H1 (cell line): Measurements from ENCODE around the gene RAB3IL1. TPM values are rescaled to one million over a fixed set of nuclear protein-coding genes. Genes with fewer than 3 reads are reported as not detected.

ENCODE experiments used
- CTCF ChIA-PET: fragments of 300-600 bp; sonication (Branson Sonifier 250); formaldehyde crosslinking; loops from one replicate; lab custom pipeline; 2021; ENCODE audit not compliant: partially characterized antibody; lab: Charles Lee
- POLR2A ChIA-PET: fragments of 300-600 bp; sonication (Branson Sonifier 250); formaldehyde crosslinking; loops from one replicate; lab custom pipeline; 2021; ENCODE audit warnings: inconsistent platforms; ENCODE audit not compliant: partially characterized antibody; lab: Charles Lee
- DNase-seq, 2 experiments: peaks; one replicate each; pipeline versions ENCODE4 v3.0.0 to v3.0.0-alpha.2; 2010 to 2022; ENCODE audit warnings: low spot score in 2 of 2, low read depth in 1 of 2, mixed read lengths in 1 of 2
- FAIRE-seq: peaks from 2 replicates; lab custom pipeline; 2011; peaks lifted over from hg19 to GRCh38; lab: Jason Lieb, UNC
- H2AFZ ChIP-seq: 2 replicates; pipeline ENCODE4 v1.8.1; 2012; ENCODE audit warnings: low read length, inconsistent platforms
- H2AK5ac ChIP-seq: 2 replicates; pipeline ENCODE4 v1.6.1; 2013; ENCODE audit warnings: low read depth, low read length
- H2BK120ac ChIP-seq: replicated peaks from 2 replicates; pipeline ENCODE3; 2013; ENCODE audit warnings: low read depth, low read length, inconsistent platforms
- H2BK12ac ChIP-seq: 2 replicates; pipeline ENCODE4 v1.6.1; 2013; ENCODE audit warnings: low read depth, low read length
- H2BK15ac ChIP-seq: 2 replicates; pipeline ENCODE4 v1.6.1; 2013; ENCODE audit warnings: low read length
- H2BK20ac ChIP-seq: 2 replicates; pipeline ENCODE4 v1.6.1; 2013; ENCODE audit warnings: low read length
- H2BK5ac ChIP-seq: 2 replicates; pipeline ENCODE4 v1.6.1; 2013; ENCODE audit warnings: low read depth, low read length
- H3K14ac ChIP-seq: 2 replicates; pipeline ENCODE4 v1.6.1; 2013; ENCODE audit warnings: inconsistent platforms; ENCODE audit not compliant: insufficient read length
- H3K18ac ChIP-seq: 2 replicates; pipeline ENCODE4 v1.6.1; 2013; ENCODE audit warnings: low read length; ENCODE audit errors: extremely low read depth
- H3K23ac ChIP-seq: 2 replicates; pipeline ENCODE4 v1.6.1; 2013; ENCODE audit warnings: inconsistent platforms; ENCODE audit not compliant: insufficient read length
- H3K23me2 ChIP-seq: 2 replicates; pipeline ENCODE4 v1.6.1; 2013; ENCODE audit warnings: low read depth, low read length
- H3K27ac ChIP-seq: 2 replicates; pipeline ENCODE4 v1.6.1; 2011; ENCODE audit warnings: low read depth, low read length, inconsistent platforms
- H3K27me3 ChIP-seq, 4 experiments: replicated peaks in 1 of 4; 1 replicate in 1 of 4; 2 replicates in 3 of 4; pipeline versions ENCODE4 v1.6.1 to v1.8.1; 2011 to 2013; ENCODE audit warnings: low read length in 3 of 4, mild to moderate bottlenecking in 3 of 4, inconsistent platforms in 2 of 4, mixed read lengths in 2 of 4, moderate library complexity in 1 of 4; ENCODE audit not compliant: control insufficient read depth in 3 of 4, insufficient read depth in 3 of 4; ENCODE audit errors: extremely low read depth in 1 of 4
- H3K36me3 ChIP-seq, 4 experiments: 2 replicates each; pipeline versions ENCODE4 v1.6.1 to v1.8.1; 2011 to 2013; ENCODE audit warnings: mild to moderate bottlenecking in 4 of 4, low read length in 3 of 4, moderate library complexity in 2 of 4, control low read depth in 1 of 4, inconsistent platforms in 1 of 4; ENCODE audit not compliant: insufficient read depth in 4 of 4, control insufficient read depth in 2 of 4
- H3K4ac ChIP-seq: replicated peaks from 2 replicates; pipeline ENCODE3; 2013; ENCODE audit warnings: low read length, low read depth, mixed read lengths, inconsistent platforms; ENCODE audit not compliant: insufficient read length
- H3K4me1 ChIP-seq, 4 experiments: replicated peaks in 1 of 4; 1 replicate in 1 of 4; 2 replicates in 3 of 4; pipeline versions ENCODE4 v1.6.1 to v1.8.1; 2011 to 2013; ENCODE audit warnings: low read length in 3 of 4, inconsistent platforms in 2 of 4, mixed read lengths in 1 of 4; ENCODE audit not compliant: insufficient read depth in 4 of 4, control insufficient read depth in 3 of 4
- H3K4me2 ChIP-seq, 2 experiments: 2 replicates each; pipeline versions ENCODE4 v1.6.1 to v1.8.1; 2011 to 2013; ENCODE audit warnings: low read depth in 2 of 2, low read length in 2 of 2, control low read depth in 1 of 2, inconsistent platforms in 1 of 2, mild to moderate bottlenecking in 1 of 2; ENCODE audit not compliant: insufficient read depth in 1 of 2
- H3K4me3 ChIP-seq, 4 experiments: fragments of 200-600, 300-600 bp in 1 of 4; sonication (generic), shearing (Covaris generic), sonication (Bioruptor Twin) in 1 of 4; 2 replicates each; pipeline versions ENCODE4 v1.5.1 to v1.8.1; 2011 to 2016; ENCODE audit warnings: low read length in 4 of 4, low read depth in 3 of 4, control low read depth in 2 of 4, inconsistent platforms in 2 of 4, mild to moderate bottlenecking in 2 of 4, mixed read lengths in 1 of 4, moderate library complexity in 1 of 4; ENCODE audit not compliant: insufficient read depth in 2 of 4; ENCODE audit errors: extremely low read depth in 1 of 4
- H3K56ac ChIP-seq: replicated peaks from 2 replicates; pipeline ENCODE3; 2013; ENCODE audit warnings: low read depth, mild to moderate bottlenecking, mixed read lengths, low read length, inconsistent platforms; ENCODE audit not compliant: insufficient read length
- H3K79me1 ChIP-seq: 2 replicates; pipeline ENCODE4 v1.6.1; 2013; ENCODE audit warnings: low read depth, low read length, control low read depth
- H3K79me2 ChIP-seq, 2 experiments: 2 replicates each; pipeline versions ENCODE4 v1.6.1 to v1.8.1; 2012 to 2013; ENCODE audit warnings: low read length in 2 of 2, mild to moderate bottlenecking in 2 of 2, inconsistent platforms in 1 of 2; ENCODE audit not compliant: insufficient read depth in 2 of 2, control insufficient read depth in 1 of 2
- H3K9ac ChIP-seq, 4 experiments: replicated peaks in 1 of 4; 1 replicate in 1 of 4; 2 replicates in 3 of 4; pipeline versions ENCODE4 v1.6.1 to v1.8.1; 2011 to 2013; ENCODE audit warnings: low read depth in 3 of 4, low read length in 3 of 4, control low read depth in 2 of 4, mild to moderate bottlenecking in 2 of 4, moderate library complexity in 2 of 4, inconsistent platforms in 1 of 4; ENCODE audit errors: extremely low read depth in 1 of 4
- H3K9me3 ChIP-seq, 2 experiments: 2 replicates each; pipeline versions ENCODE4 v1.6.1 to v1.8.1; 2012 to 2013; ENCODE audit warnings: mild to moderate bottlenecking in 2 of 2, moderate library complexity in 2 of 2, control low read depth in 1 of 2, inconsistent platforms in 1 of 2, low read depth in 1 of 2, low read length in 1 of 2, mixed read lengths in 1 of 2; ENCODE audit not compliant: insufficient read depth in 2 of 2
- H4K20me1 ChIP-seq, 2 experiments: replicated peaks in 1 of 2; 2 replicates each; pipeline versions ENCODE3 to v1.8.1; 2011 to 2013; ENCODE audit warnings: inconsistent platforms in 2 of 2, low read length in 2 of 2, mild to moderate bottlenecking in 1 of 2; ENCODE audit not compliant: insufficient read depth in 2 of 2, control insufficient read depth in 1 of 2
- H4K5ac ChIP-seq: 2 replicates; pipeline ENCODE4 v1.6.1; 2013; ENCODE audit warnings: low read length, low read depth, mixed read lengths, inconsistent platforms; ENCODE audit not compliant: insufficient read length
- H4K8ac ChIP-seq: 2 replicates; pipeline ENCODE4 v1.8.0; 2013; ENCODE audit warnings: mild to moderate bottlenecking, moderate library complexity, low read length, inconsistent platforms; ENCODE audit not compliant: insufficient read depth; ENCODE audit errors: extremely low read depth
- H4K91ac ChIP-seq: replicated peaks from 2 replicates; pipeline ENCODE3; 2013; ENCODE audit warnings: low read length, mixed read lengths, inconsistent platforms; ENCODE audit not compliant: insufficient read length
- BCL11A ChIP-seq, 2 experiments: IDR thresholded peaks; one replicate each; pipeline ENCODE4 v1.6.1; 2011; ENCODE audit warnings: low read depth in 2 of 2, low read length in 2 of 2, mild to moderate bottlenecking in 2 of 2
- BRCA1 ChIP-seq: IDR thresholded peaks from 2 replicates; pipeline ENCODE4 v1.6.1; 2012; ENCODE audit warnings: low read depth, low read length, improper control_type of control experiment
- CEBPB ChIP-seq: IDR thresholded peaks from 2 replicates; pipeline ENCODE4 v1.6.1; 2012; ENCODE audit warnings: low read depth, low read length
- CHD2 ChIP-seq: IDR thresholded peaks from 2 replicates; pipeline ENCODE4 v1.6.1; 2012; ENCODE audit warnings: low read length, improper control_type of control experiment
- KDM4A ChIP-seq: IDR thresholded peaks from one replicate; pipeline ENCODE4 v1.7.1; 2012; ENCODE audit warnings: low read depth, mild to moderate bottlenecking, moderate library complexity, low read length, inconsistent platforms; ENCODE audit not compliant: severe bottlenecking
- MAFK ChIP-seq: IDR thresholded peaks from 2 replicates; pipeline ENCODE4 v1.6.1; 2012; ENCODE audit warnings: low read depth, mild to moderate bottlenecking, improper control_type of control experiment, low read length
- TBP ChIP-seq: IDR thresholded peaks from 2 replicates; pipeline ENCODE4 v1.6.1; 2011; ENCODE audit warnings: low read depth, low read length, improper control_type of control experiment
- YY1 ChIP-seq: IDR thresholded peaks from 2 replicates; pipeline ENCODE4 v1.6.1; 2011; ENCODE audit warnings: low read depth, mild to moderate bottlenecking, low read length
- WGBS, 2 experiments: shearing (Covaris generic) in 1 of 2; methylation state at CpG; one replicate each; pipeline versions ENCODE4 v1.1.6 to v1.1.7; 2013 to 2015; ENCODE audit warnings: low lambda C conversion rate in 2 of 2, mixed read lengths in 2 of 2, inconsistent platforms in 1 of 2, low coverage in 1 of 2, missing lambda C conversion rate in 1 of 2; ENCODE audit not compliant: insufficient replicate concordance in 2 of 2, insufficient coverage in 1 of 2, insufficient read length in 1 of 2; ENCODE audit errors: extremely low coverage in 1 of 2, missing lambda C conversion rate in 1 of 2; 5-methylcytosine and 5-hydroxymethylcytosine counted together
- polyA plus RNA-seq, 7 experiments: library from polyadenylated mRNA; depleted of rRNA in 3 of 7; stranded (reverse) in 5 of 7; unstranded in 2 of 7; fragments of >200 nt in 5 of 7; fragments of 200-250 nt in 2 of 7; gene quantifications; 1 replicate in 5 of 7; 2 replicates in 1 of 7; 4 replicates in 1 of 7; pipeline versions ENCODE4 v1.2.1 to v1.2.3, GENCODE V29; 2011 to 2013; ENCODE audit warnings: missing spikeins in 2 of 7, mixed read lengths in 2 of 7
- total RNA-seq: library from RNA; stranded (reverse); fragmentation: NEBNext Ultra II Directional; extraction: Animal tissue kit (Norgen Biotek cat#: 25700); gene quantifications from 2 replicates; pipeline ENCODE4 v1.2.1, GENCODE V29; 2021
- TF ChIP-seq, protein P1 (sequence below): IDR thresholded peaks from 2 replicates; pipeline ENCODE4 v1.6.1; 2011; ENCODE audit warnings: low read depth, mild to moderate bottlenecking, low read length; ENCODE audit not compliant: insufficient read depth
- TF ChIP-seq, protein P2 (sequence below): IDR thresholded peaks from 2 replicates; pipeline ENCODE4 v1.6.1; 2012; ENCODE audit warnings: low read length, inconsistent platforms

RAB3IL1 gene
- total and polyA plus RNA-seq, 2 of the 8 experiments (the other 6 are each of a cell fraction or from before 2014, with no cell fraction given) = 6.8 to 7.9 TPM

DNA sequence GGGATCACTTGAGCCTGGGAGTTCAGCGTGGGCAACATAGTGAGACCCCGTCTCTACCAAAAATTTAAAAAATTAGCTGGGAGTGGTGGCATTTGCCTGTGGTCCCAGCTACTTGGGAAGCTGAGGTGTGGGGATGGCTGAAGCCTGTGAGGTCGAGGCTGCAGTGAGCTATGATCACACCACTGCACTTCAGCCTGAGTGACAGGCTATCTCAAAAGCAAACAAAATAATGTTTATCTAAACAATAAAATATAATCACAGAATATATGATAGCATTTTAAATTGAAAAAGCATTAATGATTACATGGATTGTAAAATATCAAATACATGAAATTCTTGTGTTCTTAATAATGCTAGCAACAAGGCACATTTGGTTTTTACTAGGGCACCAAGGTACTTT lies 35.5 kb upstream of the RAB3IL1 start:
- Histone ChIP-seq H2BK15ac (no peak overlapping the region), H3K23me2 (peaks cover 2% of the 10 kb centered on the region; the same call in 1 of the 2 replicates), H3K9ac (no peak overlapping the region), H4K5ac (no peak overlapping the region), H3K9me3 (no peaks in the 10 kb centered on the region), H3K4ac (no peak overlapping the region), H3K79me2 (no peaks in the 10 kb centered on the region), H4K20me1 (no peaks in the 10 kb centered on the region), H4K91ac (no peak overlapping the region), H3K27me3 (peaks cover 0 to 8% (median 2%) of the 10 kb centered on the region in 4 experiments; a peak in 4 of 7 replicates), H4K8ac (no peak overlapping the region), H2BK5ac (no peak overlapping the region), H3K4me3 (no peak overlapping the region), H3K36me3 (no peaks in the 10 kb centered on the region), H2AFZ (no peak overlapping the region), H3K23ac (no peak overlapping the region), H3K14ac (no peak overlapping the region), H3K56ac (no peak overlapping the region), H2BK20ac (no peak overlapping the region), H2BK12ac (no peak overlapping the region), H2BK120ac (no peak overlapping the region), H3K4me1 (peaks cover 0 to 4% (median 3%) of the 10 kb centered on the region in 4 experiments; a peak in 5 of 7 replicates), H3K79me1 (no peaks in the 10 kb centered on the region), H3K18ac (no peak overlapping the region), H2AK5ac (no peak overlapping the region), H3K4me2 (no peak overlapping the region), H3K27ac (no peak overlapping the region)
- no peak for TF ChIP-seq KDM4A
- TF ChIP-seq MAFK = no peak
- TF ChIP-seq, protein P1, sequence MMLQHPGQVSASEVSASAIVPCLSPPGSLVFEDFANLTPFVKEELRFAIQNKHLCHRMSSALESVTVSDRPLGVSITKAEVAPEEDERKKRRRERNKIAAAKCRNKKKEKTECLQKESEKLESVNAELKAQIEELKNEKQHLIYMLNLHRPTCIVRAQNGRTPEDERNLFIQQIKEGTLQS = no peak
- no peak for TF ChIP-seq CEBPB
- TF ChIP-seq BCL11A (IDR thresholded peaks at IDR 0.05; ENCODE audit: low read depth in 2 of 2, low read length in 2 of 2) = no peak
- TF ChIP-seq CHD2 = no peak
- TF ChIP-seq BRCA1 = no peak
- TF ChIP-seq, protein P2, sequence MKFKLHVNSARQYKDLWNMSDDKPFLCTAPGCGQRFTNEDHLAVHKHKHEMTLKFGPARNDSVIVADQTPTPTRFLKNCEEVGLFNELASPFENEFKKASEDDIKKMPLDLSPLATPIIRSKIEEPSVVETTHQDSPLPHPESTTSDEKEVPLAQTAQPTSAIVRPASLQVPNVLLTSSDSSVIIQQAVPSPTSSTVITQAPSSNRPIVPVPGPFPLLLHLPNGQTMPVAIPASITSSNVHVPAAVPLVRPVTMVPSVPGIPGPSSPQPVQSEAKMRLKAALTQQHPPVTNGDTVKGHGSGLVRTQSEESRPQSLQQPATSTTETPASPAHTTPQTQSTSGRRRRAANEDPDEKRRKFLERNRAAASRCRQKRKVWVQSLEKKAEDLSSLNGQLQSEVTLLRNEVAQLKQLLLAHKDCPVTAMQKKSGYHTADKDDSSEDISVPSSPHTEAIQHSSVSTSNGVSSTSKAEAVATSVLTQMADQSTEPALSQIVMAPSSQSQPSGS = no peak
- no peak for TF ChIP-seq TBP
- no peak for TF ChIP-seq YY1
- ChIA-PET POLR2A (interaction anchor here (9.0 to 22.2 kb wide), 2 partner anchors 19 to 49 kb away, joined by 137 to 458 read pairs; partner anchors contain the start of gene FTH1), CTCF (interaction anchor here (0.7 to 10.3 kb wide), 6 partner anchors 16 to 155 kb away, joined by 5 to 658 read pairs (median 5); partner anchors contain the start of gene FADS3)
- FAIRE-seq = no peak
- no peak for DNase-seq
- 100% methylated on average over 3 of the region's 3 CpGs; no CpG with 5 or more reads in 1 of the 2 experiments for WGBS, 2 experiments
